ENCODE data around the gene KRTAP10-2.

DNA sequence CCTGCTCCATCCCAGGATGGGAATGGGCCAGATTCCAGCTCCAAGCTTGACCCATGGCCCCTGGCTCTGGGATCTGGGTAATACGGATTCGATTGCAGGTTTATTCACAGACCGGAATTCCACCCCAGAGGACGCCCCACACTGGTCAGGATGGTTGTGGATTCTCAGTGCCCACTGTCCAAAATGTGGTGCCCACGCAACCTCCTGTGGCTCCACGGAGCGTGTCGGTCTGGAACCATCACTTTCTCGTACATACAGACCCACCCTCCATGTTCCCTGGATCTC, 42.9 kb downstream of the KRTAP10-2 start:
- TF ChIP-seq, protein P1, sequence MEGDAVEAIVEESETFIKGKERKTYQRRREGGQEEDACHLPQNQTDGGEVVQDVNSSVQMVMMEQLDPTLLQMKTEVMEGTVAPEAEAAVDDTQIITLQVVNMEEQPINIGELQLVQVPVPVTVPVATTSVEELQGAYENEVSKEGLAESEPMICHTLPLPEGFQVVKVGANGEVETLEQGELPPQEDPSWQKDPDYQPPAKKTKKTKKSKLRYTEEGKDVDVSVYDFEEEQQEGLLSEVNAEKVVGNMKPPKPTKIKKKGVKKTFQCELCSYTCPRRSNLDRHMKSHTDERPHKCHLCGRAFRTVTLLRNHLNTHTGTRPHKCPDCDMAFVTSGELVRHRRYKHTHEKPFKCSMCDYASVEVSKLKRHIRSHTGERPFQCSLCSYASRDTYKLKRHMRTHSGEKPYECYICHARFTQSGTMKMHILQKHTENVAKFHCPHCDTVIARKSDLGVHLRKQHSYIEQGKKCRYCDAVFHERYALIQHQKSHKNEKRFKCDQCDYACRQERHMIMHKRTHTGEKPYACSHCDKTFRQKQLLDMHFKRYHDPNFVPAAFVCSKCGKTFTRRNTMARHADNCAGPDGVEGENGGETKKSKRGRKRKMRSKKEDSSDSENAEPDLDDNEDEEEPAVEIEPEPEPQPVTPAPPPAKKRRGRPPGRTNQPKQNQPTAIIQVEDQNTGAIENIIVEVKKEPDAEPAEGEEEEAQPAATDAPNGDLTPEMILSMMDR (IDR thresholded peaks at IDR 0.05) = no peak
- no peak for TF ChIP-seq POLR2A (IDR thresholded peaks at IDR 0.05)

All from heart left ventricle (tissue), 13 donors.